Activated CD4-positive, alpha-beta T cell treated with anti-CD3 and anti-CD28 coated beads for 48 hours (primary cell): ENCODE data around the gene NR2F2.

Experiments
- DNase-seq: peaks from one replicate; pipeline ENCODE4 v3.0.0-alpha.2; 2020

Gene NR2F2

DNA sequence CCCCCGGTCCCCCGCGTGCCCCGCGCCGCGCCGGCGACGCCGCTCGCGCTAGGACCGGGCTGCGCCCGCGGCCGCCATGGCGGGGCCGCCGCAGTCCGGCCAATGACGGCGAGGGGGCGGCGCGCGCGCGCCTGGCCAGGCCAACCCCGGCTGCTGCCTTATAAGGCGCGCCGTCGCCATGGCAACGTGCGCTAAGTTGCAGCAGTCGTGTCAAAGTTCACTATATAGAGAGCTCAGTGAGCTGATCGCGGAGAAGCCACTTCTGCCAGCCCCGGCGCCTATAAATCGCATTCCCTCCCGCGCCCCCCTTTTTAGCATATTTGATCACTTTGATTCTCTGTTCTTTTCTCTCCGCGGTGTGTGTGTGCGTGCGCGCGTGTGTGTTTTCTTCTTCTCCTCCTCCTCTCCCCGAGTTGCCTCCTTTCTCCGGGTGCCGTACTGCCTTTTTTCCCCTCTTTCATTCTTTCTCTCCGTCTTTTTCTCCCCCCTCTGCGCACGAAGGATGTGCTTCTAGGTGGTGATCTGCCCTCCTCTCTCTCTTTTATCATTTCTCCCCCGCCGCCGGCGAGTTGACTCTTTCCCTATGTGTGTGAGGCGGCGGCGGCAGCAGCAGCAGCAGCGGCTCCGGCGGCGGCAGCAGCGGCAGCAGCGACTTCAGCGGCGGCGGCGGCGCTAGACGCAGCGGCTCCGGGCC, at the start of gene NR2F2:
TSS of gene NR2F2 (plus strand) at position 251 of the 694 bp plus-strand sequence. CDS start 1,406 bp downstream, outside the sequence.
- DNase-seq: peak; percentile 69

DNA sequence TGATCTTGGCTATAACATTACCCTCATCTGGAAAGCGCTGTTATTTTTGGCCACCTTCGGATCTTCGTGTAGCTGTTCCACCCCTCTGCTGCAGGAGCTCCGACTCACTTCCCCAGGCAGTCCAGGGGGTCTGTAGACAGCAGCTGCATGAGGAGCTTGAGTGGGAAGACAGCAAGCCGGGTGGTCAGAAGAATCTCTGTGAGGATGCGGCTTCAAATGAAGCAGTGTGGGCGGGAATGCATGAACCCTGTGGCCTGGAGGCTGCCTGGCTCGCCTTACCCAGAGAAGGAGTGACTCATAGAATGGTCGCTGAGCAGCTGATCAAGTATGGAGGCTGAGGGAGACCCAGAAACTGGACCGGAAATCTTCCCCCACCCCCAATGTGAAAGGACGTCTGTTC, 45.2 kb upstream of the NR2F2 start:
- no peak for DNase-seq

DNA sequence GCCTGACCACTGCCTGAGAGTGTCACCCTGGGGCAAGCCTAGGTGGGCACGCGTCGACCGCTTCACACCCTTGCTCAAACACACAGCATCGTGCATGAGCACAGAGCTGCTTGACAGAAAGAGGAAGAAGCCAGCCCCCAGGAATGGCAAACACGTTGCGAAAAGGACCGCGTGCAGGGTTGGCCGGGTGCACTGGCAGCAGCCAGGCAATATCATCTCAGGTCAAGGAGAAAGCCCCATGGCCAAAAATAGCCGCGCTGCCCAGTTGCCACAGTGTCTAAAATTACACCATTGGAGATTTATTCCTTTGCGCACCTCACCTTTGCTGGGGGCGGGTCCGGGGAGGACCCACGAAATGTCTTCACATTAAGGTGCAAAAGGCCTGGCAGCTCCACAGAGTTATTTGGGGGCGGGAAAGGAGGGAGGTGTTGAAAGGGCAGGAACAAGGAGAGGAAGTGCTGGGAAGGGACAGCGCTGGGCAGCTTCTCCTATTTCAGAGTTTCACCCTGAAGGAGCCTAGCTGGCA, 44.7 kb upstream of the NR2F2 start:
- no peak for DNase-seq

DNA sequence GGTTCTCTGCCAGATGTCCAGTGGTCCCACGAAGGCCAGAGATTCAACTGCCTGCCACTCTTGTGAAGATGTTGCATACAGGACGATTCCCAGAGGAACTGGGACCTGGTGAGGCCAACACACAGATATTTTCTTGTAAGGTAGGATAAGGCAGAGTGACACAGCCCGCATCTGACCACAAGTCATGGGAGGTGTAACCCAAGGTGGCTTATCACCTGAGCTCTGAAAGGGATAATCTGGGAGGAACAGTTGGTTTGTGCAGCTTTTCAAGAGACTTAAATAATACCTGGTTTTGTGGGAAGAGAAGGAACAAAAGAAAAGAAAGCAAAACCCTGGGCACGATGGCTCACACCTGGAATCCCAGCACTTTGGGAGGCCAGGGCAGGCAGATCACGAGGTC, 39.8 kb upstream of the NR2F2 start:
- no peak for DNase-seq

DNA sequence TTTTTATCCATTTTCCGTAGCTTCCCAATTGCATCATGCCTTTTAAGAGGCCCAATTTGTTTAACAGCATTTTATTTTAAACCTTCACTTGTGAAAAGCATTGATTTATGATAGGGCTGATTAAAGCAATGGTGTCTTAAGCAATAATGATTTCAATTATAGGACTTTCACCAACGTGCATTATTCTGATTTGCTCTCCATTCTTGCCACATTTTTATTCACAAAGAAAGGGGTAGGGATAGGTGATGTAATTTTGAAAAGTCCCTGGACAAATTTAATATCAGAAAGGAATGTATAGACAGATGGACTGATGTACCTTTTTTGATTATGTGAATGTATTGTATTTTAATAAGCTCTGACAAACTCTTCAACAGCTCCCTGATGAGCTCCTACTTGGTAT, 37.9 kb upstream of the NR2F2 start:
- DNase-seq: no peak

DNA sequence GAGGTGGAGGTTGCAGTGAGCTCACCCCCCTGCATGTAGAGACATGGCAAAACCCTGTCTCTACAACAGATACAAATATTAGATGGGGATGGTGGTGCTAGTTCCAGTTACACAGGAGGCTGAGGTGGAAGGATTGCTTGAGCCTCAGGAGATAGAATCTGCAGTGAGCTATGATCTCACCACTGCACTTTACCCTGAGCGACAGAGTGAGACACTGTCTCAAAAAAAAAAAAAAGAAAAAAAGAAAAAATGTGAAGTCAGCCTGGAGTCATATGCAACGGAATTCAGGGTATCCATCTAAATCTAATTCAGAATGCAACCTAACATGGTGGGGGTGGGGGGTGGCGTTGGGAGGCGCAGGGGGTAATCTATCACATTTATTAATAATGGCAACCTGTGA, 37.1 kb upstream of the NR2F2 start:
- DNase-seq: no peak

DNA sequence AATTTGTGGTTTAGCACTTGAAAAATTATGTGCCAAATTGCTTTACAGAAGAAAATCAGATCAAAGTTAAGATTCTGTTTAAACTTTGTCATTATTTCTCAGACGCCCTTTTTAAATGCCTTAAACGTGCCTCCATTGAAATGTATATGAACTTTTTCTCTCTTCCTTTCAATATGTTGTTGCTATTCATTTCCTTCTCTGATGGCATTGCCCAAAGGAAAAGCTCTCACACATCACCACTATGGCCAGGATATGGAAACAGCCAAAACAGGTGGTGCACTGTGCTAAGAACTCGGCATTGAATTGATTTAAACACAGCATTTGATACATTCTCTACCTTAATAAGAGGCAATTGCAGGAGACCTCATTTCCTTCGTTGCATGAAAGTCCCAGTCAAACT, 35.7 kb upstream of the NR2F2 start:
- no peak for DNase-seq

DNA sequence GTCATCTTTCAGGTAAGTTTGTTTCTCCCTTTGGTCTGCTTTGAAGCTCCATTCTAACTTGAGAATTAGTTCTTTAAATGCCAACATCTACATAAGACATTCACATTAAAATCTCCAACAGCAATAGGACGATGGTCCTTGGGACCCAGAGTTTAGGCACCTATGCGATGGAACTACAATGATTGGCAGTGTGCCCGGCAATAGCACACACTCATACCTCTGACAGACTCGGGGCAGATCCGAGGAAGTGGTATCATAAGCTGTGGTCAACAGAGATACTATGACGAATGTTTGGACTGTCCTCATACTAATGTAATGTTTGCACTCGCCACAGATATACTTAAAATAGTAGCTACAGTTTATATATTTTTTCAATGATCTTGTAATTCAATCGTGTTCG, 34.2 kb upstream of the NR2F2 start:
- no peak for DNase-seq

DNA sequence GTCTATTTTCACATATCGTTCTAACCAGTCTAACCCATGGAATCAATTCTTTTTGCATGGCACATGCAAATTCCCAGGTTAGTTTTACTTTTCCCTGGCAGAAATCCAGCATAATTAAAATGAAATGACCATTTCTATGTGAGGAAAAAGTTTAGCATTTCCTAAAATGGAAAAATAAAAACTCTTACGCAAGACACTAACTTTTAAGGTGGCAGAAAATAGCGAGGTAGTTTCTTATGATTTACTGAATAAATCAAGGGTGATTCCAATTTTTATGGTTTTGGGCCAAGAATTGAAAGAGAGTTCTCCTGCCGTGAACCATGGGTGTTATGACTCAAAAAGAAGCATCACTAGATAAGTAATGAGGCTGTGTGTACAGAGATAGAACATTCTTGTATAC, 32.7 kb upstream of the NR2F2 start:
- DNase-seq: no peak

DNA sequence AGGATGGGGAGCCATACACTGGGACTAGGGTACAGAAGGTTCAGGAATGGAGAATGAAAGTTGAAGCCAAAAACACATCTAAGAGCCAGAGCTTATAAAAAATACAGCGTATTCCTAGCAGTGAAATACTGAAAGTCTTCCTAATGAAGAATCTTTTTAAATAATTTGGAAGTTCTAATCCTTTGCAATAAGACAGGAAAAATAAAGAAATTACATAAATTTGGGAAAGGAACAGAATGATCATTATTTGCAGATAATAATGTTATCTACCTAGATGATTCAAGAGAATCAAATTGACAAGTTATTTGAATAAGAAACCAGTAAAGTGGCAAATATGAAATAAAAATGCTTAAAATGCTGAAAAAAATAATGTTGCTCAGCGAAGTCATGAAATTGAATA, 32.3 kb upstream of the NR2F2 start:
- DNase-seq: no peak

DNA sequence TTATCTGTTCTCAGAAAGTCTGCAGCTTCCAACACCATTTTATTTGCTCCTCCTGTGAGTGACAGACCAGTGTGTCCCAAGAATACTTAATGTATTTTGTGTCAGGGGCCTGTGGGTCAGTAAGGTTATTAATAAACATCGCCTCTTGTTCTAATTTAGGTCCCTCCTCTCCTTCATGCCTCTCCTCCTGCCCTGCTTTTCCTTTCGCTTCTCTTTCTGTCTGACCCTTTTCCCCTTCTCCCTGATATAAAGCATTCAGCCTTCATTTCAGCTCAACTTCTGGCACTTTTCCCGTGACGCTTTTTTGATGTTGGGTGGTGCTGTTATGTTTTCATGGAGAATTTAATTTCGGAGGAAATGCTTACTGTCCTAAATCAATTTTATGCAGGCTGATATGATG, 29.7 kb upstream of the NR2F2 start:
- DNase-seq: no peak

DNA sequence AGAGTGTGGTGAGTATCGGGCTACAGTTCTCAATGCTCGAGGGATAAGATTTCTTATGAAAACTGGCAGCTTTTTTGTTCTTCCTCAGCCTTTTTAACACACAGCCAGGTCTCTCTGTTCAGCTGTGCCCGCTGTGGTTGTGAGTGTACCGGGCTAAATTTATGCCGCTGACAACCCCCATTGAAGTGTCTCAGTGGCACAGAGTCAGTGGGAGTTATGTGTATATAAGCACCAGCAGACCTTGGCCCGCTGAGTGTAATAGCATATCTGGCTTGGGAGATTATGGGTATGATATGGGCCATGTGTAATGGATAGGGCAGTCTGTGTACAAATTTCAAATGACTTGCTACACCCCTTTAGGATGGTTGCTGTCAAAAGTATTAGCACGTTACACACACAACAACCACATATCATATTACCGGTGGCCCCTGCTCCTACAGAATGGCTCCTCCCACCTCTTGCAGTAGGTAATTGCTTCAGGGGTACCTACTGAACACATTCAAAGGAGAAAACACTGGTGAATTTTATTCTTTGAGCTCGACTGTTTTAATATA, 26.9 kb upstream of the NR2F2 start:
- DNase-seq: no peak

DNA sequence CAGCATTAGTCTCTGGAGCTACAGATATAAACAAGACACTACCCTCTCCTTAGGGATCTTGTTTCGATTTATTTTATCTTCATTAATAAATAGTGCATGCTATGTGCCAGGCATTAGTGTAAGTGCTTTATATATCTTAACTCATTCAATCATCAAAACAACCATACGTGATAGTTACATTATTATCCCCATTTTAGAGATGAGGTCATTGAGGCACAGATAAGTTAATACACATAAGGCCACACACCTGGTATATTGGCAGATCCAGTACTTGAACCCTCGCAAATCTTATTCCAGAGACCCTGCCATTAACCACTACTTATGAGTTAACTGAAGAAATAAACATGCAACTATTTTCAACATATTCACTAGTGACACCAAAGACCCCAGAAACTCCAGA, 25.7 kb upstream of the NR2F2 start:
- no peak for DNase-seq

DNA sequence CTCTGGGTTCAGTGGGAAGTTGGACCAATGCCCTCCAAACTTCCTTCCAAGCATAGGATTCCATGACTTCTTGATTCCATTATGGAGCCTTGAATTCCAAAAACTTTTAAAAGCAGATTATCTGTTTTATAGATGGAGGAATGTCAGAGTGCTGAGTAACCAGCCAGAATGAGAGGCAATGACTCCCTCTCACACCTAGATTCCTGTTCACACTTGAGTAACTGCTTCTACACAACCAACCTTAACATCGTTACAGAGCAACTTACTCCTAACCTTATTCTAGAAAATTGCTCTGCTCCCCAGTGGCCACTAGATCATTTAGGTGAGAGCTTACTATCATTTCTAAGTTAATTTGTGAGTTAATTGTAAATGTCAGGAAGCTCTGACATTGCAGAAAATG, 24.2 kb upstream of the NR2F2 start:
- no peak for DNase-seq

DNA sequence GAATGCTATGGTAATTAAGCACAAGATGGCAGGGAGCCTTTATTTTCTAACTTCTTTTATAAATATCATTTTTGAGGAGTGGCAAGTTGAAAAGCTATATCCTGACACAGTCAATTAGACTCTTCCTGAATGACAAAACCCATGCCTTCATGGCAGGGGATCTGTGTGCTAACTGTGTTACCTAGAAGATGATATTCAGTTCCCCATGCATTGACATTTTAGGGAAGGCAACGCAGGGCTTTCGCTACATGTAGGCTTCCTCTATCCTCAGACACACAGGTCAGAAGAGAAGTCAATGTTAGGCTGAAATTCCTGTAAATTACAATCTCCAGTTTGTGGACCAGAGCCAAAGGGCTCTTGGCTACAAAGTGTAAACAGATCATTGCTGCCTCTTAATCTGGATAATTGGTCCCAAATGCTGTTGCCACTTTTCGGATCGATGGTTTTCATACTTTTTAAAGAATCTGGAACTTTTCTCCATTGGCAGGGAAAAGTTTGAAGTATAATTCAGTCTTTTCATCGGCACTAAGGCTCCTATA, 22.6 kb upstream of the NR2F2 start:
- no peak for DNase-seq

DNA sequence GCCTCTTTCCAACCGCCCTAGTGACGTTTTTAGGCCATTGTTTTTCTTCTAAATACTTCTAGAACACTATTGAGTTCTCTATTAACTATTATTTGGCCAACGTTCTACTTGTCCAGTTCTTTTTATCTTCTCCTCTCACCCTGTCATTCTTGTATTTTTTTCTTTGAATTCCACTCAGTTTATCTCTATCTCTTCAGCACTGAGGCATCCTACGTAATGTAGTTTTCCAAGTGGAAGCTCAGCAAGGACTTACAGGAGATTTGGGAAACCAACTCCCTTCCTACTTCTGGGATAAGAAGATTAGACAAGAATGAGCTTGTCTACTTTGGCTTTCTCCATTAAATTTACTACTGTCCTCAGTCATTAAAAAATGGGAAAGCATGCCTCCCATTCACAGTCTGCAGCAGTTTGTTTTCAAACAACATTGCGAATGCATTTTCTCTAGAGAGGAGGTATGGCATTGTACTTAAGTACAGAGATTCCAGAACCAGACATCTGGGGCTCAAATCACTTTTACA, 21.3 kb upstream of the NR2F2 start:
- DNase-seq: no peak

DNA sequence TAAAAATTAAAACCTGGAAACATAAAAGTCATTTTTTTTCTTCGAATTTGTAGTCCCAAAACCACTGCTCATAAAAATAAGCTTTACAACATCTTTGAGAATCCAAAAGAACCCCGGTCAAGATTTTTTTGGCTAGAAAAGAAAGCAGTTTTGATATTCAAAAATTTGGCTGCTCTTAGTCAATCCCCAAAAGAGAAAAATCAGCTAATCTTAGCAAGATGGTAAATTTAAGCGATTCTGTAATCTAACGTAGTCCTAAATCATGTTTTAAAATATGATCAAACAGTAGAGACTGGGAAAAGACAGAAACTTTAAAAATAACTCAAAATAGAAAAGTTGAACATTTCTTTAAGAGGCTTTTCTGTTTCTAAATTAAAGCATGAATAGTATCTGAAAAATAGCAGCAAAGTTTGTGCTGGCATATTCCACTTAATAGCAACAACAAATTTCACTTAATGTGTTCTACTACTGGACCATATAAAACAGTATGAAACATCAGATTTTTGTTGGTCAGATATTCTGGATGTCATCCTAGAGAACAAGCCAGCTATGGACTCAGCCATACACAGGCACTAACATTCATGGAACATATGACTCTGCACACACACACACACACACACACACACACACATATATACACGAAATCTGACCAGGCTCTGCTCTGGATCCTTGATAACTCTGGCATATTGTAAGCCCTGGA, 19.1 kb upstream of the NR2F2 start:
- no peak for DNase-seq

DNA sequence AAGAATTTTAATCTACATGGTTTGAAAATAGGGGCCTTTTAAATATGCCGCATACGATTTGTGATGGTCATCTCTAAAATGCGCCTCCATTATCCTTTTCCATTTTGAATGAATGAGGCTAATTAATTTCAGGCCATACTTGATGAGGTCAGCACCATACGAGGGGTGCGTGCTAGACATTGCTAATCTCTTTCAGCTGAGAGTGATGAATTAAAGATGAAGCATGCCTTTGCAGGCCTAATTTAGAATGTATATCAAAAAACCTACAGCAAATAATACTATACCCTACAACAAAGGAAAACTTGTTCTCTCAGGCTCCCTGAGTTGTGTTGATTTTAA, 18.6 kb upstream of the NR2F2 start:
- no peak for DNase-seq

DNA sequence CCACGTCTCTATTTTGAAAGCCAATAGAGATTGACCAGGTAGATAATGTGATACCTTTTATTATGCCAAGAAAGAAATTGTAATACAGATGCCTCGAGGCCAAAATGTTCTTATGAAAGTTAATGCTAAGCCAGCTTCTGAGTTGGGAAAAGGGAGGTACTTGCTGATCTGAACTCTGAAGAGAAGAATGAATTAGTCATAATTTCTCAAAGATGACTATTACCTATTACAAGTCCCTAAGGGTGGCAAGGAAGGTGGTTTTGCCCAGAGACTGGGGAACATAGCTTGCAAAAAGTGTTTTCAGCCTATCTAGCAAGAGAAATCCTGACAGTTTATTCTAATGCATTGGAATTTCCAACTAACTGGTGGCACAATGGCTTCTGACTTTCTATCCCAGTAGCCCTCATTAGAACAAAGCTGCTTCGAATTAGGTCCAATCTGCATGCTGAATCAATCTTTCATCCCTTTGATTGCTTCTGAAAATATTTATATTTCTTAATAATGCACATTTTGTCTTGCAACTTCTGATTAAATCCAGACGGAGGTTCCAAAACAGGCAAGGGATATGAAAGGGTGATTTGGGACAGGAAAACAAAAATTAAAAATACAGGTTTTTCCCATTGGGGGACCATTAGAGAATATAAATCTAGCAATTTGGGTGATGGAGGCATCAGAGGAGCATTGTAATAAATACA, 17.7 kb upstream of the NR2F2 start:
- DNase-seq: no peak

DNA sequence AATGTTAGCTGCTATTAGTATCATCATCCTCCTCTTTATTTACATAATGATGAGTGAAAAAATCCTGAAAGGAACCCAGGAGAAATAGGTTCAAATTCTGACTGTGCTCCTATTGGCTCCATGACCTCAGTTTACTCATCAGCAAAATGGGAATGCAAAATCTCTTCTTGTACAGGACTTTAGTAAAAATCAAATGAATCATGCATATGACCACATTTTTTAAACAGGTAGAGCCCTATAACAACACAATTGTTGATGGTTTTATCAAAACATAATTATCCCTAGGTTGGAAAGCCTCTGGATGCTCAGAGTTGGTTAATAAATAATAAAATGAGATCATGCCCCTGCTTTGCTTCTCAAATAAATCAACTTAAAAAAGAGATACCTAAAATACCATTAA, 16.0 kb upstream of the NR2F2 start:
- DNase-seq: no peak

DNA sequence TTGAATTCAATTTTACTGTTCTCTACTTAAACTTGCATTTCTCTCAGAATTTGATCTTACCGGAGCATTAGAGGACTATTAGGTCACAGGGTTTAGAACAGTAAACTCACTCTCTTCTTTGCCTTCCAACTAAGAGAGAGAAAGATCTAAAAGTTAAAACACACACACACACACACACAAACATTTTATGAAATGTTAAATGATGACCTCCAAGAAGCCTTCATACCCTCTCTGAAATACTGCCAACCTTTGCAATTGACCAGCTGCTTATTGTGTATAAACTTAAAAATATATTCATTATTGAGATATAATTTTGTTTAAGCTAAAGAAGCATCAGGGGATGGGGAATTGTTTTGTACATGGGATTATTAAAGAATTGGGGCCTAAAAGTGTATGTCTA, 15.5 kb upstream of the NR2F2 start:
- no peak for DNase-seq

DNA sequence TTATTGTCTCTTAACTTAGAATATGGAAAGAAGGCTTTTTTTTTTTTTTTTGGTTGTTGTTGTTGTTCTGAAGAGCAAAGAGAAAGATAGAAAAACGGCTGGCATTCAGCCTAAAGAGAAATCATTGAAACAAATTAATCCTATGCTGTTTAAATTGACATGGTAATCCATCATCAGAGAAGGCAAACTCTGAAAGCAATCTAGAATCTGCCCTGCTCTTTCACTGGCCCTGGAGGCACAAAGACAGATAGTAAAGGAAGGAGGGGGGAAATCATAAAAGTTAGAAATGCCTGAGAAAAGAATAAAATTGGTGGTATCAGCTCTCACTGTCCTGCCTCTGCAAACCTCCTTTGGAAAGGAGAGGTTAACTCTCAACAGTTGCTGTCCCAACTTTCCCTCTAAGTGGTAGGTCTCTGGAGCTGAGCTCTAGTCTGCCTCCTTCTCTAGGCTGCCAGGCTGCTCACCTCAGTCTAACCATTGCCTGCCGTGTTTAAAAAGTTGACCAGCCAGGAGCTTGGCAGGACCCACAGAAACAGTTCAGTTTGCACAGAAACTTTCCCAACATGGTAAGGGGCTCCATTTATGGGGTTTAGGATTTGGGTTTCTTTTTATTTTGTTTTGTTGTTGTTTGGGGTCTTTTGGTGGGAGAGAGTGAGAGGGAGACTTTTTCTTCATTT, 13.4 kb upstream of the NR2F2 start:
- no peak for DNase-seq

DNA sequence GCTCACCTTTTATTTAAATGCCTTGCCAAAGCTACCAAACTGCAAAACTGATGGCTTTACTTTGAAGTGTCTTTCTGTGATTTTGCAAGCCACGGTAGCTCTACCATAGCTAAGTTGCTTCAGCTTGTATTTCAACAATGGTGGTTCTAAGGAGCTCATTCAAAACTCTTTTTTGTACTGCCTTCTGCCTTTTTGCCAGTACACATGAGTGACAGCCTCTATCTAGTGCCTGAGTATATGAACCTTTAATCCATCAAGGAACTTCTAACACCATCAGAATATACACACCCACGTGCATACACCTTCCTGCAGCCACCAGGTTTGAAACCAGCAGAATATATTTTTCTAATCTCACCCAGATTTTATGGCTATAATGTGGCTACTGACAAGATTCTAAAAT, 10.4 kb upstream of the NR2F2 start:
- DNase-seq: no peak
